ENCODE results near the gene COG2.
"Not testable (repeated sequence)": the region's sequence is repeated elsewhere in the genome, so short reads cannot be mapped to it uniquely, and the experiment has no call there.

The COG2 gene

DNA sequence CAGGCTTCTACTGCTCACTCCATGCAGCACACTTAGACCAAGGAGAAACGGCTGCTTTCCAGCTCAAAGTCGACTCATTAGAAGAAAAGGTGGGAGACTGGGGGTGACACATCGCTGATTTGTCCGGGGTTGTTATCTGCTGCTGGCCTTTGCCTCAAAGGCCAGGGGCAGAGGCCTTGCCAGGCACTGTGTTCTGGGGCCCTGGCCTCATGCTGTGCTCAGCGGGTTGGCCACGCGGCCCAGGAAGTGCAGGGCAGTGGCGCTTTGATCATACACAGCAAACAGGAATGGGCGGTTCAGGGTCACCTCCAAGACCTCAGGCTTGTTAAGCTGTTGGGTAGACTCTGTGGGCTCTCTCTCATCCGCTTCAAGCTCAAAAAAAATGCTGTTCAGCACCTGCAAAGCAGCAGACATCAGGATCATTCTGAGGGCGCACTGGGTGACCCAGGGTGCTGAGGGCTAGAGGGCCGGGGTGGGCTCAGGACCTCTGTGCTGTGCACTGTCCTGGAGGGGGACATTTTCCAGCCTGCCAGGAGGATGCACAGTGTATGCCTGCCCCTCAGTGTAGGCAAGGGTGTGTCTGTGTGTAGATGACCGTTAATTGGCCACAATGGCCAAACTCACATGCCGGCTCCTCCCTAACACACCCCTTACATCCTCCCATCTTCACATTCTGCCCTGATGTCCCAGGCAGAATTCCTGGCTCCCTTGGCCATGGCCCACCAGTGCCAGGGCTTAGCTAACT lies 60.8 kb downstream of the COG2 start:
- DNase-seq, result no peak

- no peak for DNase-seq
These were observed 61.6 kb downstream of the COG2 start for GRCh38 chr1:230703679-230704385.

DNA sequence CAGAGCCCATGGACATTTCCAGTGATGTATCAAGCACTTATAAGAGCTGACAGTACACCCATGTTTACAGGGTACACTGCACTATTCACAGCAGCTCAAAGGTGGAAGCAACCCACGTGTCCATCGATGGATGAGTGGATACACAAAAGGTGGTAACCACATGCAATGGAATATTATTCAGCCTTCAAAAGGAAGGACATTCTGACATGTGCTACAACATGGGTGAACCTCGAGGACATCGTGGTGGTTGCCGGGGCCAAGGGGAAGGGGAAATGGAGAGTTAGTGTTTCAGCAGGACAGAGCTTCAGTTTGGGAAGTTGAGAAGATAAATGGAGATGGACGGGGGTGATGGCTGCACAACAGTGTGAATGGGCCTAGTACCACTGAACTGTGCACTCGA lies 62.5 kb downstream of the COG2 start:
- no peak for DNase-seq

DNA sequence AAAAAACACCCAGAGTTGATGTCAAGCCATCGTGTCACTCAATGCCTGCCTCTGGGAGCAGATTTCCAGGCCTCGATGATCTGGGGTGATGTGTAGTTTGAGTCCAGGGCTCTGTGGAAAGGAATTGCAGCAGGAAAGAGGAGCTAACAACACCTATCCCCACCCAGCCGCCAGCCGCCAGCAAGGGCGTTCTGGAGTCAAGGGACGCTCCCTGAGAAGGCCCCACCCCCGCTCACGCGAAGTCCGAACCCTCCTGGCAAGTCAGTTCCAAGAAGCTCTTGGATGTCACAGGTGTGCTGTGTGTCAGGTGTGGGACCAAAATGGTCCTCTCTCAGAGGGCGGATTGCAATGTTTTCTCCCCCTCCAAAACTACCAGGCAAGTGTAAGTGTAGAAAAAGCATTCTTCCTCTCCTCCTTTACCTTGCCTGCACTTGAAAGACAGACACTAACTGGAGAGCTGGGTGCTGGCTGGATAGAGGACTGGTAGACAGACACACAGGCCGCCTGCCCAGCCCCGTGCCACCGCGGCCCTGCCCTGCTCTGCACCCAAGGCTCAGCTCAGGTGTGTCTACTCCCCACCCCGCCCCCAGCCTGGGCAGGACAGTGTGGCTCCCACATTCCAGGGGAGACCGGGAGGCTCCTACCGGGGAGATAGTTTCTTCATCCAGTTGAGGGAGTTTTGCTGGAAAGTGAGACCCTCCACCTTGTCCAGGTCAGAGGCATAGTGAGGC lies 63.2 kb downstream of the COG2 start:
- DNase-seq, result no peak

DNA sequence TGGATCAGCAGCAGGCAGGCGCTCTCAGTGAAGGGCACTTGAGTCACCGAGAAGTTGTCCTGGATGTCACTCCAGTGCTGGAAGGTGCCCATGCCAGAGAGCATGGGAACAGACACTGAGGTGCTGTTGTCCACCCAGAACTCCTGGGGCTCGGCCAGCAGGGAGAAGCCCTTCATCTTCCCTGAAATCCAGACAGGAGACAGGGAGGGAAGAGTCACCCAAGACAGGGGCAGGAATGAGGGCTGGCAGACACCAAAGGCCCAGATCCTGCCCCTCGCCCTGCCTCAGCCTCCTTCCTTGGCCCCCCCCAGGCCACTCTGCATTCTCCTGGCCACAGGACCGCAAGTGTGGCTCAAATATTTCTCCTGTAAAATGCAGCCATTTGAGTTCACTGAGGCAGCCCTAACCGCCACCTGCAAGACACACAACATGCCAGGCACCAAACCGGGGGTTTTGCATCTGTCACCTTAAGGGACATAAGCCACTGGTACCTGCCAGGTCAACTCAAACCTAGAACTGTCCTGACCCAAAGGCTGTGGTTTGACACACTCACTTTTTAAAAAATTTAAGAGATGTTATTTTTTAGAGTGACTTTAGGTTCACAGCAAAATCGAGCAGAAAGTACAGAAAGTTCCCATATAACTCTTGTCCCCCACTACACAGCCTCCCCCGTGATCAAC lies 63.9 kb downstream of the COG2 start:
- DNase-seq, result no peak

GRCh38 chr1:230706887-230707731 lies 64.8 kb downstream of the COG2 start:
- DNase-seq, result no peak

DNA sequence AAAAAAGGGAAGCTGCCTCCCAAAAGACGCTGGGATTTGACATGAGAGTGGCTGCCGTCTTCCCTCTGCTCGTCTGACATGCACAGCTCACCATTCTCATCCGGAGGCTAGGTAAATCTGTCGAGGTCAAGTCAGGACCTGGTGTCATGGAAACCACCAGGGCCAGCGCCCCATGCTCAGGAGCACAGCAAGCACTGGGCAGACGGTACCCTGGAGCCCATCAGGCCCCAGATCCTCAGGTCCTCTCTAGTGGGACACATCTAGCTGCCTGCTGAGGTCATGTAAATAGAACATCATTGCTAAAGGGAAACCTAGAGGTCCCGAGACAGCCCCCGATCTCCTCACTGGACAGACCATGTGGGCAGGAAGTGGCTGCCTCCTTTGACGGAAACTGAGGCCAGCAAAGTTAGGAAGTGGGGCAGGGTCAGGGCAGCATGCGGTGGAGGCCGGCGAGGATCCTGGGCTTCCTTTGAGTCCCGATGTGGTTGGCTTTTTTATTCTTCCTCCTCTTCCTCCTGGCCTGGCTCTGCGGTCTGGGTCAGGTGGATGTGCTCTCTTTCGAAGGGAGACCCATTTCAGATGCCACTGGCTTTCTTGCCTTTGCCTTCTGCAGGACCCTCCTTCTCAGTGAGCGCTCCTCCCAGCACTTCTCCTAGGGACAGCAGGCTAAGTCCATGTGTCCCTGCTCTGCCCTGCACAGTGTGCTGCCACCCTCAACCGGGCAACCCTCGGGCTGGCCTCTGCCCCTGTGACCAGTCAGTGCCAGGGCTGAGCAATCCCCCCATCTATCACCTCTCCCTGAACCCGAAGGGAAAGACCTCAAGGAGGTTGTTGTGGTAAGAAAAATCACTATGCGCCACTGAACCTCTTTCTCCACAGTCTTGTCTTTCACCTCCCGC lies 65.7 kb downstream of the COG2 start:
- no peak for DNase-seq

GRCh38 chr1:230708631-230709580 lies 66.6 kb downstream of the COG2 start:
- DNase-seq, result no peak

DNA sequence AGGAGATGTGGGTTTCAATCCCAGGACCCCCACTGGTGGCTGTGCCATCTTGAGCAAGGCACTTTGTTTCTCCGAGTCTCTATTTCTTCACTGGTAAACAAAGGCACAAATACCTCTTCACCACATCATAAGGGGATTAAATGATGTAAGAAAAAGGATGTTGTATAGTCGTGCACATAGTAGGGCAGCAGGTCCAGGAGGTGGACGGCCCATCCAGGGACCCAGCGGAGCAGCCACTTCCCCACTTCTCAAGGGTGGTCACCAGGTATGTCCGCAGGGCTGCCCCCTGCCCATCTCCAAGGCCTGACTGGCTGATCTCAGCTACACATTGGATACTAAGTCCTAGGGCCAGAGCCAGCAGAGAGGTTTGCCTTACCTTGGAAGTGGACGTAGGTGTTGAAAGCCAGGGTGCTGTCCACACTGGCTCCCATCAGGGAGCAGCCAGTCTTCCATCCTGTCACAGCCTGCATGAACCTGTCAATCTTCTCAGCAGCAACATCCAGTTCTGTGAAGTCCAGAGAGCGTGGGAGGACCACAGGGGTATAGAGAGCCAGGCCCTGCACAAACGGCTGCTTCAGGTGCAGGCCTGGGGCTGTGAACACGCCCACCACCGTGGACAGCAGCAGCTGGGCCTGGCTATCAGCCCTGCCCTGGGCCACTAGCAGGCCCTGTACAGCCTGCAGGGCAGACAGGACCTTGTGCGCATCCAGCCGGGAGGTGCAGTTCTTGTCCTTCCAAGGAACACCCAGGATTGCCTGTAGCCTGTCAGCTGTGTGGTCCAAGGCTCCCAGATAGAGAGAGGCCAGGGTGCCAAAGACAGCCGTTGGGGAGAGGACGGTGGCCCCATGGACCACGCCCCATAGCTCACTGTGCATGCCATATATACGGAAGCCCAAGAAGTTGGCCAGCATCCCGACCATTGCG lies 67.6 kb downstream of the COG2 start:
- no peak for DNase-seq

DNA sequence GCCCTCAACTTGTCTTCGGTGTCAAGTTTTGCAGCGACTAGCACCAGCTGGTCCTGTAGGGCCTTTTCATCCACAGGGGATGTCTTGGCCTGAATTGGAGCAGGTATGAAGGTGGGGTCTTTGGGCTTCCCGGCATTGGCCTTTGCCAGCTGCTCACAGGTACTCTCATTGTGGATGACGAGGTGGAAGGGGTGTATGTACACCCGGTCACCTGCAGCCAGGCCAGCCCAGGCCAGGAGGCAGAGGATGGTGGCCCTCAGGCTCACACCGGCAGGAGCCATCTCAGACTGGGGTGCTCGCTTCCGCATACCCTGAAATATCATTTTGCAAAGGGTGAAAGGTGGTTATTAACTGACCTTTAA lies 68.2 kb downstream of the COG2 start:
- DNase-seq, result no peak

DNA sequence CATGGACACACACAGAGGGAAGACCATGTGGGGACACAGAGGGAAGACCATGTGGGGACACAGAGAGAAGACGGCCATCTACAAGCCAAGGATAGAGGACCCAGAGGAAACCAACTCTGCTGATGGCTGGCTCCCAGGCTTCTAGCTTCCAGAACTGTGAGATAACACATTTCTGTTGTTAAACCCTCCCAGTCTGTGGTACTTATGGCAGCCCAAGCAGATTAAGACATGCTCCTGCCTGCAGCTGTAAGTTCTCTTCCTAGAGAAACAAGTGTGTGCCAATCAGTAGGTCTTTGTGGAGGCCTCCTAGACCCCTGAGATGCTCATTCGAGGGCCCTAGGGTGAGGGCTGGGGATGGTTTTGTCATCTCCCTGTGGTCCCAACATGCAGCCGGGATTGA lies 69.0 kb downstream of the COG2 start:
- no peak for DNase-seq

DNA sequence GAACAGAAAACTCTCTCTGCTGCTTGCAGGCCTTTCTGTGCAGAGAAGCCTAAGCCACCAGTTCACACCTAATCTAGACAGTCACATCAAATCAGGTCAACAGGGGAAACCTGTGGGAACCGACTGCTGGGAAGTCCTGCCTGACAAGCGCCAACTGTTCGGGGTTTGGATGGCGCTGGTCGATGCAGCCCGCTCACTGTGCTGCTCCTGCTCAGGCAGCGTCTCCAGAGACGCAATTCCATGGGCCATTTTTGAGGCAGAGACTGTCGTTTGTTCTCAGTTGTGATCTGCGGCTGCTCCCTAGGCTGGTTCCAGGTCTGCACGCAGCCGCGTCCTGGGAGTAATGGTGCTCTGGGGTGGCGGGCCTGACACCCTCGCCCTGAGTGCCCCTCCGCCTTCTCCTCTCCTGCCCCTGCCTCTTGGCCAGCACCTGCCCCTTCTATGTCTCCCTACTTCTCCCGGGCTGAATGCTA lies 70.2 kb downstream of the COG2 start:
- no peak for DNase-seq

DNA sequence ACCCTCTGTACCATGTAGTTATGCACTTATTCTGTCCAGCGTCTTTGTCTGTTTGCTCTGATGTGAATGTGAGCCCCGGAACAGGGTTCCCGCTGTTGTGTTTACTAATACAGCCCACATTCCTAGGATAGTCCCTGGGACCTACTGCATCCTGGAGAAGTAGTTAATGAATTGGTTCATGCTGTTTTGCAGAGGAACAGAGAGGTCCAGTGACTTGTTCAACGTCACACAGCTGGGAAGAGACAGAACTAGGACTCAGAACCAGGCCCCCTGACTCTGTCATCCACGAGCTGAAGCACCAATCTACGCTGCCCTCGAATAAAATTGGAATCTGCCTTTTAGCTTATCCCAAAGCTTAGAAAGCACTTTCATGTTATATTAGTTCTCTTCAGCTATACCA lies 70.9 kb downstream of the COG2 start:
- no peak for DNase-seq

- no peak for DNase-seq
These were observed 71.2 kb downstream of the COG2 start for GRCh38 chr1:230713547-230713914.

- no peak for DNase-seq
These were observed 71.9 kb downstream of the COG2 start, which contains the start of gene AGT for GRCh38 chr1:230713915-230714764. AGT (minus strand) TSS chr1:230714122; CDS start chr1:230710823, 3,299 bp downstream.

- no peak for DNase-seq
These were observed 73.2 kb downstream of the COG2 start for GRCh38 chr1:230715510-230715909.

- not testable (repeated sequence) for DNase-seq
These were observed 74.2 kb downstream of the COG2 start for GRCh38 chr1:230716453-230716852.

DNA sequence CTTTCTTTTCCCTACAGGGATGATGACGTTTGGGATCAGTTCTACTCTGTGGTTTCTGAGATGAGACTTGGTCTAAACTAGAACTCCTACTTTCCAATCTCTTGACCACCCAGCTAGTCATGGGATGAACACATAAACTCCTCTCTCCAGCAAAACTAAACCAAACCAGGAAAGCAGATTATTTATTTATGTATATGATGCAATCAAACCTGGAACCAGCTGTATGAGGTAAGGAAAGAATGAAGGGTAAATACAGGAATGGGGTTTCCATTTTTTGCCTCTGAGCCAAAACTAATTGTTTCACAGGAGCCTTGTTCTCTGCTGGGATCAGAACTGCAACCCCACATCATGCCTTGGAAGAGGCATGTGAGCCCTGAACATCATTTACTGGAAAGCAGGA lies 75.0 kb downstream of the COG2 start:
- DNase-seq, result no peak

Measured in T-helper 9 cell (primary cell).